Stimulated activated CD4-positive, alpha-beta T cell treated with anti-CD3 and anti-CD28 coated beads, Interleukin-12 subunit alpha, Interleukin-12 subunit beta, amount 100 ng/mL, for 24 hours (primary cell): ENCODE measurements around the gene C1QTNF6.

Experiments
- DNase-seq, 2 experiments: peaks; one replicate each; pipeline ENCODE4 v3.0.0-alpha.2; 2020; ENCODE audit warnings: low read depth in 2 of 2

C1QTNF6 gene

GRCh38 chr22:37162221-37163095, 25.6 kb downstream of the C1QTNF6 start:
- peak; percentile 60 to 72 for DNase-seq

- DNase-seq, result no peak
Measured at GRCh38 chr22:37161443-37161842, 26.6 kb downstream of the C1QTNF6 start.

GRCh38 chr22:37160027-37160426, 28.0 kb downstream of the C1QTNF6 start:
- no peak for DNase-seq

DNA sequence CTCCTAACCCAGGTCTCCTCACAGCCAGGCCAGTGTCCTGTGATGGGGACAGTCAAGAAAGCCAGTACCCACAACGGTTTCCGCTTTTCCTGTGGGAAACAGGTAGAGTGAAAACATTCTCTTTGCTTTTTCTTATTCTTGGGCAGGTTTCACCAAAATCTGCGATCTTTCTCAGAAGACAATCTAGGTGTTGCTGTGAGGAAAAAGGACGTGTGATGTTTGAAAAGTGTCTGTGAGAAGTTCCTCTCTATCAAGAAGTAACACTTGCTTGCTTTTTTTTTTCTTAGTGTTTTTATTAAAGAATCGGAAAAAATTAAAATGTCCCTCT, 29.1 kb downstream of the C1QTNF6 start:
- no peak for DNase-seq

- no peak for DNase-seq
Measured at GRCh38 chr22:37157516-37158285, 30.3 kb downstream of the C1QTNF6 start.

DNA sequence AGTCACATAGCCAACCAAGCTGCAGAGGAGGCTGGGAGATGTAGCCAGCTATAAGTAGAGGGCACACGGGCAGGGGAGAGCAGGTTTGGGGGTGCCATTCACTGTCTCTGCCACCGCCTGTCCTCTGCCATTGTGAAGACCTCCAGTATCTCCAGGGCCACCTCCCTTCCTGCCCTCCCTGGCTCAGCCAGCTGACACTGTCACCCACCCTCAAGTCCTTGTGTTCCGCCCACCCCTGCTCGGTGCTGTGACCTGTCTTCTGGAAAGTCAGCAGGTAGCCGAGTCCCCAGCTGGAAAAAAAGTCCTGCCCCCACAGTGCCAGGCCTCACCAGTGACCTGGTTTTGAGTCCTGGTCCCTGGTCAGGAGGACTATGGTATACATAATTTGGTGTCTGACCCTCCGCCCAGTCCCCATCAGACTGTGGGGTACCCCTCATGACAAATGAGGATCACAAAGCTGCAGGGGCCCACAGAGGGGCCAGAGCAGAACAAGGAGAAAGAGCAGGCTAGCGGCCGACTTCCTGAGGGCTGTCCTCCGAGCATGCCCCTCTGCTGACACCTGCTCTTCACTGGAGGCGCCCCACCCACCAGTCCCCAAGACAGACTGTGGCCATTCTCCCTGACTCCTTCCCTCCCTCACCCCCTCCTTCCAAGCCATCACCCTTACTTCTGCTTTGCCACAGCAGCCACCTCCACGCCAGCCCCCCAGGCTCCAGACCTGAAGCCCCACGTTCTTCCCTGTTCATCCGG, 31.2 kb downstream of the C1QTNF6 start:
- DNase-seq, result no peak

GRCh38 chr22:37155971-37156370, 32.1 kb downstream of the C1QTNF6 start:
- DNase-seq, result no peak

DNA sequence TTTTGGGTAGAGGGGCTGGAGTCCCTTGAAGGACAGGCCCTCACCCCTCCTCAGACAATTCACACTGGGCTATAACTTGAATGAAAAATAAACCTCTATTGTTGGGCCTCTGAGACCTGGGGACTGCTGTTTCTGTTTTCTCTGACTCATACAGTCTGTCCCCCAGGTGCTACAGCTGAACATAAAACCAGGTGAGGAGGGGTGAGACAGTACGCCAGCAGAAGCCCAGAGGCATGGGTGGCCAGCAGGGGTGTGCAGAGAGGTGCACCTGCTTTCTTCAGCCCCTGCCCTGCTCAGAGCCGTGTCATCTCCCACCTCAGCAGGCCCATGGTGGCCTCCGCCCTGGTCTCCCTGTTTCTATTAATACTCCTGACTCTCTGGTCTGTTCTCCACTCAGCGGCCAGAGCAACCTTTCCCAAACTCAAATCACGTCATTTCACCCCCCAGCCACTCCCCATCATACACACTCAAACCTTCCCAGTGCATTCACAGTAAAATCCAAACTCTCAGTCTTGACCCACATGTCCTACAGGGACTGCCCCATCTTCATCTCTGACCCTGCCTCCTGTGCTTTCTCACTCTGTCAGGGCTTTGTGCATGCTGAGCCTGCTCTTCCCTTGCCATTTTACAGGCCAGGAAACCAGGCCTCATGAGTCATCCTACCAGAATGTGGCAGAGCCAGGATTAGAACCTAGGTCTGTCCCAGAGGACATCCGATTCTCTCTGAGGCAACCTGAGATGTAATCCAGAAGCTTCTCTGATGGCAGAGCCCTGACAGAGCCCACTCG, 32.9 kb downstream of the C1QTNF6 start:
- DNase-seq, result no peak

GRCh38 chr22:37153901-37154300, 34.1 kb downstream of the C1QTNF6 start:
- DNase-seq, result no peak

- DNase-seq, result no peak
Measured at GRCh38 chr22:37151401-37151800, 36.6 kb downstream of the C1QTNF6 start.

GRCh38 chr22:37150701-37151100, 37.3 kb downstream of the C1QTNF6 start:
- no peak for DNase-seq

DNA sequence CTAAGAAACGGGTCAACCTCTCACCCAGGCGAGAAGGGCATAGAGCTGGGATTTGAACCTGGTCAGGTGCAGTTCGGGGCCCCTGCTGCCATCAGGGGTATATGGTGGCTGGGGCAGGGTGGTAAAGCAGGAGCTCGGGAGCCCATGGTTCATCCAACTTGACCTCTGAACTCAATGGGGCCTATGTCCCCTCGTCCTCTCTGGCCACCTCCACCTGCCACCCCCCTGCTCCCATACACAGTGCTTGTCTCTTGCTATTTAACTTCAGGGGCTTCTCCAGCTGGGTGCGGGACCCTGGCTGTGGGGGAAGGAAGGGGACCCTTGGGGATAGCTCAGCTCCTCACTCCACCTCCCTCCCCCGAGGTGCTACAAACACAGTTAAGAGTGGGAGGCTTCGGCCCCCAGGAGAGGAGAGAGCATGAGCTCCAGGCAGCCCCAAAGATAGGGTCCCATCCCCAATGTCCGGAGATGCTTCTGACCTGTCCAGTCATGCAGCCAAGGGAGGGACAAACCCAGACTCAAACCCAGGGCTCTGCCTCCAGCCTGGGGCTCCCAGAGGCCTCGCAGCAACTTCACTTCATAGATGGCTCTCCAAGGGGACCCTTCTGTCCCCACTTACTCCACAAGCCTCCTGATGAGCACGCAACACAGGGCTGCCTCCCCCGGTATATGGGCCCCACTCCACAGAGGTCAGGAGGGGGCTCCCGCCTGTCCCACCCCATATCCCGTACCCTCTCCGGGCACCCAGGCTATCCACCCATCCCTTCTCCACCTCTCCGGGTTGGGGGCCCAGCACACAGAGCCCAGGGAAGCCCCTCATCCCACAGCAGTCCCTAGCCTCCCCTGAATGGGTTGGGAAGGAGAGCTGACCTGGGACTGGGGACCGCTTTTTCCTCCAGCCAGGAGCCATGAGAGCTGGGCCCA, 39.0 kb downstream of the C1QTNF6 start:
- no peak for DNase-seq

DNA sequence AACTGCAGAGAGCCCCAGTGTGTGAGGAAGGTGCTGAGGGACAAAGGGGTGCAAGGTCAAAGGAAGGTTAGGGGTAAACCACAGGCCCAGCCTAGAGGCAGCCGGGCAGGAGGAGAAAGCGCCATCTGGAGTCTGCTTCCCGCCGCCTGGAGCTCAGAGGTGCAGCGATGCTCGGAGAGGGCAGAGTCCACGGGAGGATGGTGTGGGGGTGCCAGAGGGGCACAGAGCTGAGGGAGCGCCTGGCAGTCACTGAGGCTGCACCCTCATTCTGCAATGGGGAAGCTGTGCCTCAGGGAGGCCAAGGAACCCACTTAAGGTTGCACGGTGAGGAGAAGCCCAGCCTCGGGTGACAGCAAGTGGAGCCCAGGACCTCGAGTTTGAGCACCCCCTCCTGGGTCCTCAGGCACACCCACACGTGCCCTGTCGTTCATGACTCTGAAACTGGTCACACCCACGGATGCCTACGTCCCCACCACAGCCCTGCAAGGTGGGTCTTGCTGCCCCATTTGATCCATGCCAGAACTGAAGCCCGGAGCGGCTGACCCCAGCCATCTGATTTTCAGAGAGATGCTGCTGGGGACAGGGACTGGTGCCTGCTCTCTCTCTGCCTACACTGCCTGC, 39.9 kb downstream of the C1QTNF6 start:
- no peak for DNase-seq

- DNase-seq, result no peak
Measured at GRCh38 chr22:37147186-37147990, 40.7 kb downstream of the C1QTNF6 start.

GRCh38 chr22:37146507-37147180, 41.4 kb downstream of the C1QTNF6 start:
- no peak for DNase-seq

GRCh38 chr22:37146051-37146385, 42.0 kb downstream of the C1QTNF6 start:
- no peak for DNase-seq

- no peak for DNase-seq
Measured at GRCh38 chr22:37145180-37146050, 42.6 kb downstream of the C1QTNF6 start.

DNA sequence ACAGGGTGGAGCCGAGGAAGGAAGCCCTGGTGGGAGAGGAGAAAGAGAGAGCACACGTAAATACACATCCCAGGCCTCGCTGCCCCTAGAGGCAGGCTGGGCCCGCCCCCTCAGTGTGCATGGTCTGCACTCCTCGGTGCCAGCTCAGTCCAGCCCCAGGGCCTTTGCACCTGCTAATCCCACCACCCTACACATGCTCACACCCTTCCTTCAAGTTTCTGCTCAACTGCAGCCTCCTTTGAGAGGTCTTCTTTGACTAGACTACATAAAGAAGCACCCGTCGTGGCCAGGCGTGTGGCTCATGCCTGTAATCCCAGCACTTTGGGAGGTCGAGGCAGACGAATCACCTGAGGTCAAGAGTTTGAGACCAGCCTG, 43.9 kb downstream of the C1QTNF6 start:
- no peak for DNase-seq
